ENCODE measurements around the gene GRIA3. TPM values are rescaled to one million over a fixed set of nuclear protein-coding genes. Genes with fewer than 3 reads are reported as not detected.

Gene GRIA3
- total RNA-seq, 2 experiments from 2014 or later, result not detected

- Mint-ChIP-seq H3K9me3 (no peaks in the 10 kb centered on the region), H3K4me1 (no peaks in the 10 kb centered on the region), H3K27ac (no peak overlapping the region), H3K27me3 (peaks cover 3% of the 10 kb centered on the region), H3K36me3 (ENCODE audit: low read depth) (no peaks in the 10 kb centered on the region), H3K4me3 (no peak overlapping the region)
- ChIA-PET CTCF (no interaction called here), POLR2A (no interaction called here)
- no peak for DNase-seq
These were observed 26.2 kb downstream of the GRIA3 start for GRCh38 chrX:123210252-123210651.

- no peak for DNase-seq
- no peak overlapping the region for H3K27ac Mint-ChIP-seq
- no peaks in the 10 kb centered on the region for H3K36me3 Mint-ChIP-seq (ENCODE audit: low read depth)
- POLR2A ChIA-PET, result no interaction called here
- no peaks in the 10 kb centered on the region for H3K9me3 Mint-ChIP-seq
- no peaks in the 10 kb centered on the region for H3K27me3 Mint-ChIP-seq
- no peak overlapping the region for H3K4me3 Mint-ChIP-seq
- no peaks in the 10 kb centered on the region for H3K4me1 Mint-ChIP-seq
- CTCF ChIA-PET, result no interaction called here
These were observed 31.5 kb downstream of the GRIA3 start for GRCh38 chrX:123215397-123216089.

GRCh38 chrX:123217077-123217476, 33.0 kb downstream of the GRIA3 start:
- no peaks in the 10 kb centered on the region for H3K36me3 Mint-ChIP-seq (ENCODE audit: low read depth)
- no peaks in the 10 kb centered on the region for H3K4me1 Mint-ChIP-seq
- no peak for DNase-seq
- no peaks in the 10 kb centered on the region for H3K9me3 Mint-ChIP-seq
- no peak overlapping the region for H3K27ac Mint-ChIP-seq
- no peaks in the 10 kb centered on the region for H3K27me3 Mint-ChIP-seq
- H3K4me3 Mint-ChIP-seq, result no peak overlapping the region
- ChIA-PET POLR2A (no interaction called here), CTCF (no interaction called here)

- no peak for DNase-seq
- H3K9me3 Mint-ChIP-seq, result no peaks in the 10 kb centered on the region
- no peak overlapping the region for H3K4me3 Mint-ChIP-seq
- H3K27me3 Mint-ChIP-seq, result no peaks in the 10 kb centered on the region
- ChIA-PET CTCF (no interaction called here), POLR2A (no interaction called here)
- no peaks in the 10 kb centered on the region for H3K4me1 Mint-ChIP-seq
- H3K27ac Mint-ChIP-seq, result no peak overlapping the region
- H3K36me3 Mint-ChIP-seq (ENCODE audit: low read depth), result no peaks in the 10 kb centered on the region
These were observed 33.6 kb downstream of the GRIA3 start for GRCh38 chrX:123217728-123218127.

GRCh38 chrX:123219916-123220315, 35.8 kb downstream of the GRIA3 start:
- CTCF ChIA-PET, result no interaction called here
- POLR2A ChIA-PET, result no interaction called here
- Mint-ChIP-seq H3K36me3 (ENCODE audit: low read depth) (no peaks in the 10 kb centered on the region), H3K27ac (no peak overlapping the region), H3K4me1 (no peaks in the 10 kb centered on the region), H3K27me3 (no peaks in the 10 kb centered on the region), H3K9me3 (no peaks in the 10 kb centered on the region), H3K4me3 (no peak overlapping the region)
- no peak for DNase-seq

GRCh38 chrX:123222920-123223319, 38.8 kb downstream of the GRIA3 start:
- H3K4me3 Mint-ChIP-seq, result no peak overlapping the region
- ChIA-PET POLR2A (no interaction called here), CTCF (no interaction called here)
- no peaks in the 10 kb centered on the region for H3K9me3 Mint-ChIP-seq
- H3K36me3 Mint-ChIP-seq (ENCODE audit: low read depth), result no peaks in the 10 kb centered on the region
- H3K4me1 Mint-ChIP-seq, result no peaks in the 10 kb centered on the region
- no peaks in the 10 kb centered on the region for H3K27me3 Mint-ChIP-seq
- DNase-seq, result no peak
- H3K27ac Mint-ChIP-seq, result no peak overlapping the region

GRCh38 chrX:123223409-123223808, 39.3 kb downstream of the GRIA3 start:
- no peak overlapping the region for H3K27ac Mint-ChIP-seq
- H3K4me1 Mint-ChIP-seq, result no peaks in the 10 kb centered on the region
- no peak overlapping the region for H3K4me3 Mint-ChIP-seq
- ChIA-PET CTCF (no interaction called here), POLR2A (no interaction called here)
- H3K36me3 Mint-ChIP-seq (ENCODE audit: low read depth), result no peaks in the 10 kb centered on the region
- no peaks in the 10 kb centered on the region for H3K27me3 Mint-ChIP-seq
- H3K9me3 Mint-ChIP-seq, result no peaks in the 10 kb centered on the region
- DNase-seq, result no peak

- Mint-ChIP-seq H3K9me3 (no peaks in the 10 kb centered on the region), H3K4me3 (no peak overlapping the region), H3K27me3 (no peaks in the 10 kb centered on the region), H3K36me3 (ENCODE audit: low read depth) (no peaks in the 10 kb centered on the region), H3K27ac (no peak overlapping the region), H3K4me1 (no peaks in the 10 kb centered on the region)
- POLR2A ChIA-PET, result no interaction called here
- DNase-seq, result no peak
- CTCF ChIA-PET, result no interaction called here
These were observed 39.8 kb downstream of the GRIA3 start for GRCh38 chrX:123223859-123224258.

GRCh38 chrX:123230798-123231197, 46.7 kb downstream of the GRIA3 start:
- Mint-ChIP-seq H3K27me3 (no peaks in the 10 kb centered on the region), H3K36me3 (ENCODE audit: low read depth) (no peaks in the 10 kb centered on the region), H3K4me3 (no peak overlapping the region), H3K4me1 (no peaks in the 10 kb centered on the region), H3K27ac (no peak overlapping the region), H3K9me3 (no peaks in the 10 kb centered on the region)
- POLR2A ChIA-PET, result no interaction called here
- CTCF ChIA-PET, result no interaction called here
- no peak for DNase-seq

GRCh38 chrX:123236859-123237258, 52.8 kb downstream of the GRIA3 start:
- H3K36me3 Mint-ChIP-seq (ENCODE audit: low read depth), result no peaks in the 10 kb centered on the region
- H3K27me3 Mint-ChIP-seq, result no peaks in the 10 kb centered on the region
- no peak for DNase-seq
- ChIA-PET CTCF (no interaction called here), POLR2A (no interaction called here)
- no peak overlapping the region for H3K4me3 Mint-ChIP-seq
- no peaks in the 10 kb centered on the region for H3K9me3 Mint-ChIP-seq
- H3K27ac Mint-ChIP-seq, result no peak overlapping the region
- no peaks in the 10 kb centered on the region for H3K4me1 Mint-ChIP-seq

- CTCF ChIA-PET, result no interaction called here
- POLR2A ChIA-PET, result no interaction called here
- Mint-ChIP-seq H3K36me3 (ENCODE audit: low read depth) (no peaks in the 10 kb centered on the region), H3K27ac (no peak overlapping the region), H3K4me1 (no peaks in the 10 kb centered on the region), H3K4me3 (no peak overlapping the region), H3K27me3 (no peaks in the 10 kb centered on the region), H3K9me3 (no peaks in the 10 kb centered on the region)
- DNase-seq, result no peak
These were observed 53.2 kb downstream of the GRIA3 start for GRCh38 chrX:123237271-123237670.

- no peak for DNase-seq
- Mint-ChIP-seq H3K4me3 (no peak overlapping the region), H3K27ac (no peak overlapping the region), H3K27me3 (no peaks in the 10 kb centered on the region), H3K4me1 (no peaks in the 10 kb centered on the region), H3K36me3 (ENCODE audit: low read depth) (no peaks in the 10 kb centered on the region), H3K9me3 (no peaks in the 10 kb centered on the region)
- CTCF ChIA-PET, result no interaction called here
- POLR2A ChIA-PET, result no interaction called here
These were observed 70.4 kb downstream of the GRIA3 start for GRCh38 chrX:123254457-123254856.

- CTCF ChIA-PET, result no interaction called here
- no peaks in the 10 kb centered on the region for H3K9me3 Mint-ChIP-seq
- no peak for DNase-seq
- no peak overlapping the region for H3K4me3 Mint-ChIP-seq
- no peaks in the 10 kb centered on the region for H3K36me3 Mint-ChIP-seq (ENCODE audit: low read depth)
- POLR2A ChIA-PET, result no interaction called here
- no peak overlapping the region for H3K27ac Mint-ChIP-seq
- H3K4me1 Mint-ChIP-seq, result no peaks in the 10 kb centered on the region
- H3K27me3 Mint-ChIP-seq, result no peaks in the 10 kb centered on the region
These were observed 72.3 kb downstream of the GRIA3 start for GRCh38 chrX:123256378-123256777.

GRCh38 chrX:123260920-123261418, 76.9 kb downstream of the GRIA3 start:
- DNase-seq, result no peak
- H3K36me3 Mint-ChIP-seq (ENCODE audit: low read depth), result no peaks in the 10 kb centered on the region
- H3K27ac Mint-ChIP-seq, result no peak overlapping the region
- no peak overlapping the region for H3K4me3 Mint-ChIP-seq
- ChIA-PET CTCF (no interaction called here), POLR2A (no interaction called here)
- H3K4me1 Mint-ChIP-seq, result no peaks in the 10 kb centered on the region
- H3K27me3 Mint-ChIP-seq, result no peaks in the 10 kb centered on the region
- no peaks in the 10 kb centered on the region for H3K9me3 Mint-ChIP-seq

Data from activated CD4-positive, alpha-beta memory T cell treated with anti-CD3 and anti-CD28 coated beads, Interleukin-2, amount 10 ng/mL, durations not matched to agents 7 days and 5 days (primary cell).